ENCODE results near the gene TNF.

- TF ChIP-seq CTCF (IDR thresholded peaks at IDR 0.05; ENCODE audit: low read depth, low read length) (peak; percentile 10), MAX (IDR thresholded peaks at IDR 0.05; ENCODE audit: low read depth, low read length) (no peak), POLR2A (IDR thresholded peaks at IDR 0.05; ENCODE audit: extremely low read depth, insufficient read length) (no peak), MYC (IDR thresholded peaks at IDR 0.05; ENCODE audit: low read depth, low read length) (no peak)
Measured at GRCh38 chr6:31574106-31575061, 981 bp upstream of the TNF start.

Data from NB4 (cell line).